ENCODE data around the gene CAMK2G. TPM values are rescaled to one million over a fixed set of nuclear protein-coding genes. Genes with fewer than 3 reads are reported as not detected.
"Not testable (repeated sequence)": the region's sequence is repeated elsewhere in the genome, so short reads cannot be mapped to it uniquely, and the experiment has no call there.

Gene CAMK2G
- polyA plus RNA-seq, 1 donor = 30.8 TPM

GRCh38 chr10:73812657-73813056, 61.7 kb downstream of the CAMK2G start:
- DNase-seq (ENCODE audit: low read depth) = no peak

GRCh38 chr10:73810735-73811465, 63.5 kb downstream of the CAMK2G start:
- DNase-seq (ENCODE audit: low read depth) = no peak

- DNase-seq (ENCODE audit: low read depth) = no peak
Measured at GRCh38 chr10:73810358-73810734, 64.0 kb downstream of the CAMK2G start.

DNA sequence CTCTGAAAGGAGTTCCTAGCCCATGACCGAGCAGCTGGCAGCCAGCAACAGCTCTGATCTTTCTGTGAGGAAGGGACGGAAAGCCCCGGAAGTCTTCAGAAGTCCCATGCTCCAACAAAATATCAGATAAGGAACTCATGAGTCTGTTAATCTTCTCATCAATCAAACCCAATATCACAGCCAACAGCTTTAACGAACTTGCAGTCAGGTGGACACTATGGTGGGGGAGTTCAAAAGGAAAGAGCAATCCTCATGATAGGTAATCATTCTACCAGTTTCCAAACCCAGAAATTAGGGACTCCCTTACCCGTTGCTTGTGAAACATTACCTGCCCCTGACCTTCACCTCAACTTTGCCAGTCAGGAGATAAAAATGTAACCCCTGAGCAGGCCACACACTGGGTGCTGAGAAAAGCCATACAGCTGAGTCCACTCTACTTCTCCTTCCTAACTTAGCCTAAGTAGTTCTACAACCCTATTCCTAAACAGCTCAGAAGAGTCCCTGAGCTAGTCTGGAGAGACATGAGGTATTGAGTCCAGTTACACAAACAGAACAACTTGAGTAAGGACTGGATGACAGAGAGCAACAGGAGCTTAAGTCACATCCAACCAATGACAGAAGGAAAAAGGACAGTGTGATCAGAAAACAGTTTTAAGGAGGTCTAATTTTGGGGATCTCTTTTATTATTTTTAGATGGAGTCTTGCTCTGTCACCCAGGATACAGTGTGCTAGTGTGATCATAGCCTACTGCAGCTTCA, 65.1 kb downstream of the CAMK2G start:
- no peak for DNase-seq (ENCODE audit: low read depth)

DNA sequence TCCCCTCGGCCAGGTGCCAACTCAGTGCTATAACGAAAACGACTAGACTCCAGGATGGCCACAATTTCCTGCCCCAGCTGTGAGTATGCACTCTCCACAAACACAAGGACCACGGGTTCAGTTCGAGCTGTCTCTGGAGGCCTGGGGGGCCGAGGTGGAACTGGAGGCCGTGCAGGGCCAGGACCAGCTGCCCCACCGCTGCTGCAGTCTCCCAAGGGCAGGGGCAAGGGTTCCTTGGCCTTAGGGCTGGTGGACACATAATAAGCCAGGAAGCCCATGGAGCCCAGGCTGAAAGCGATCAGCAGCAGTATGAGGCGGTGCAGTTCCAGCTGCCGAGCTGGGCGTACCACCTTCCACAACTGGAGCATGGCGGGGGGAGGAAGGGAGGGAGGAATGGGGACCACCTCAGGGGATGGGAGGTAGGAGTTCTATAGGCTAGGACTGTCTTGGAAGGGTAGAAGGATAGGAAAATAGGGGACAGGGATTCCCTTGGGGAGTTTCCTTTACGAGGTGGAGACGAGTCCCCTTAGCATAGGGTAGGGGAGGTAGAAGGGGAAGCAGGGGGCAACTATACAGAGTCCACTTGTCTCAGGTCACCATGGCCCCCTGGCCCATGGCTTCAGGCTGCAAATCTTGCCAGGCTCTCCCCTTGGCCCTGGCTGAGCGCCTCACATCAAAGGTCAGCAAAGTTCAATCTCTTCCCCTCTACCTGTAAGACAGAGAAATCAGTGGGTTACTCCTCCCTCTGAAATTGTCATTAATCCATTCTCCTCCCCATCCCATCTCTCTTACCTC, 66.1 kb downstream of the CAMK2G start:
- DNase-seq (ENCODE audit: low read depth) = no peak

GRCh38 chr10:73807471-73807870, 66.9 kb downstream of the CAMK2G start:
- DNase-seq (ENCODE audit: low read depth) = no peak

DNA sequence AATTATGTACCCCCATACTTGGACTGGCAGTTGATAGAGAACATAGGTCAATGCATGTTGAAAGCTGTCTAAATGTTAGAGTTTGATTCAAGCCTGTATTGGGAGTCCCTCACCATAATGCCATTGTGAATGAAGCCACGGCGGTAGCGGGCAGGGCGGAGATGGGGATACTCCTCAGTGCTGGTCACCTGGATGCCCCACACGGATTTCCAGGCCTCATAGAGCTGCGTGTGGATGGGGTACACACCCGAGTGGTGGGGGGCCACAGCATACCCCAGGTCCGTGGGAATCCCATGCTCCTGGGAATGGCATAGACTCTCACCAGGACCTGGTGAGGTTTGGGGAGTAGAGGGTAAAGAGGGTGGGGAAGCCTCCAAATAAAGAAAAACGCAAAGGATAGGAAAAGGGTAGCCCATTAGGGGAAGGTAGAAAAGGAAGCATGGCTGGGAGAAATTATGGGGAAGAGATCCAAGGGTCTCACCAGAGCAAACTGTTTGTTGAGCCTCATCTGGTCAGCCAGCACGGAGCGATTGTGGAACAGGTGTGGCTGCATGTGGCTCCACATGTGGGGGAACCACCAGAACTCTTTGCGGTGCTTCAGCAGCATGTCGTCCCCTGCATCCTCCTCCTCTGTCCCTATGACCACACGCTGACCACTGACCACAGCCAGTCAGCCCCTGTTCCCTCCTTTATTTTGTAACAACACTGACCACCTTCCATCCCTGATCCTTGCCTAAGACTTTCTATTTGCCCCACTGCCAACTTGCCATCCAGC, 68.0 kb downstream of the CAMK2G start:
- no peak for DNase-seq (ENCODE audit: low read depth)

GRCh38 chr10:73803680-73804286, 70.6 kb downstream of the CAMK2G start:
- DNase-seq (ENCODE audit: low read depth) = no peak

DNA sequence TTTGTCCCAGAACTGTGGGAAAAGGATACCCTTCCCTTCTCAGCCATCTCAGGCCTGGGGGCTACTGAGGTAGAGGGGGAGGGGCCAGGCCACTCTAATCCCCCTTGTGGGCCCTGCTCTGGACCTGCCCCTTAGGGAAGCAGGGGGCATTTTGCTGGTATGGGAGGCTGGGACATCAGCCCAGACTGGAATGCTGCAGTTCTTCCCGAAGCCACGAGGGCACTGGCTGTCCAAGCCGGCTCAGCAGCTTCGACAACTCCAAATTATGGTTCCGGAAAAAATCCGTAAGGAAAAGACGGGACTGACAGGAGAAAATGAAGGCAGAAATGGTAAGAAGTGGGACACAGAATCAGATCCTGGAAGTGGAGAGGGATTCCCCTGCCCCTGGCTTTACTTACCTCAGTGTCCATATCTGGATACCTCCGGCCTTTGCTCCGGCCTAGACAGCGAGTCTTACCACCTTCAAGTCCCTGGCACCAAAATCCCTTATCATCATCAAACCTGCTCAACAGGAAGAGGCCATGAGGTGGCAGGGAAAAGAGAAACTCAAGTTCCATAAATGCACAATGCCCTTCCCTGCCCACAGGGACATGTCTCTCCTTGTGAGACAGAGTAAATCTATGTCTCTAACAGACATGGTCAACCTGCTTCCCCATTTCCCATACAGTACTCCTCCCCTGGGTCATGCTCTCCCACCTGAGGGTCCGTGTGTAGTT, 71.9 kb downstream of the CAMK2G start:
- no peak for DNase-seq (ENCODE audit: low read depth)

- DNase-seq (ENCODE audit: low read depth) = no peak
Measured at GRCh38 chr10:73801253-73801590, 73.1 kb downstream of the CAMK2G start.

DNA sequence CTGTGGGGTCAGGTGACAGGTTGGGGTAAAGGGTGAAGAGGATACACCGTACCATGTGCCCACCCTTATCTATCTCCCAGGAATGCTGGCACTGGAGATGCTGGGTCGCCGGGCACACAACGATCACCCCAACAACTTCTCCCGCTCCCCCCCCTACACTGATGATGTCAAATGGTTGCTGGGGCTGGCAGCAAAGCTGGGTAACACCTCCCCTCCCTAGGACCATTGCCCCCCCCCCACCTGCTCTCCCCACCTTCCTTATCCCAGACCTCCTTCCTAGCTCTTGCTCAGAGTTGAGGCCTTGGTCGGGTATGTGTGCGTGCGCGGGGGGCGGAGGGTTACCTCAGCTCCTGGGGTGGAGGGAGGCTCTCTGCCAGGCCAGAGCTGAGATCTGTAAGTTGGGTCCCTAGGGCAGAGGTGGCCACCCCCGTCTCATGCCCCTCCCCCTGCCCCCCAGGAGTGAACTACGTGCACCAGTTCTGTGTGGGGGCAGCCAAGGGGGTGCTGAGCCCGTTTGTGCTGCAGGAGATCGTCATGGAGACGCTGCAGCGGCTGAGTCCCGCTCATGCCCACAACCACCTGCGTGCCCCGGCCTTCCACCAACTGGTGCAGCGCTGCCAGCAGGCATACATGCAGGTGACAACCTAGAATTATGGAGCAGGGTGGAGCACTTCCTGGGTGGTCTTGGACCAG, 73.6 kb downstream of the CAMK2G start:
- DNase-seq (ENCODE audit: low read depth) = no peak

- no peak for DNase-seq (ENCODE audit: low read depth)
Measured at GRCh38 chr10:73799899-73800559, 74.3 kb downstream of the CAMK2G start.

DNA sequence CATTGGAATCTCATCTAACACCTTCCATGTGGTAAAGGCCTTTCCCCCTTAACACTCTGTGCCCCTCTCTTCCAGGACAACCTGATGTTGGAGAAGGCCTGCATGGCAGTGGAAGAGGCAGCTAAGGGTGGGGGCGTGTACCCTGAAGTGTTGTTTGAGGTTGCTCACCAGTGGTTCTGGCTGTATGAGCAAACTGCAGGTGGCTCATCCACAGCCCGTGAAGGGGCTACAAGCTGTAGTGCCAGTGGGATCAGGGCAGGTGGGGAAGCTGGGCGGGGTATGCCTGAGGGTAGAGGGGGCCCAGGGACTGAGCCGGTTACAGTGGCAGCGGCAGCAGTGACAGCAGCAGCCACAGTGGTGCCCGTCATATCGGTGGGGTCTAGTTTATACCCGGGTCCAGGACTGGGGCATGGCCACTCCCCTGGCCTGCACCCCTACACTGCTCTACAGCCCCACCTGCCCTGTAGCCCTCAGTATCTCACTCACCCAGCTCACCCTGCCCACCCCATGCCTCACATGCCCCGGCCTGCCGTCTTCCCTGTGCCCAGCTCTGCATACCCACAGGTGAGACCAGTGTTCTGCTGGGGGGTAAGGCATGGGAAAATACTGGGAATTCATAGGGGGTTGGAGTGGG, 75.3 kb downstream of the CAMK2G start:
- DNase-seq (ENCODE audit: low read depth) = no peak

DNA sequence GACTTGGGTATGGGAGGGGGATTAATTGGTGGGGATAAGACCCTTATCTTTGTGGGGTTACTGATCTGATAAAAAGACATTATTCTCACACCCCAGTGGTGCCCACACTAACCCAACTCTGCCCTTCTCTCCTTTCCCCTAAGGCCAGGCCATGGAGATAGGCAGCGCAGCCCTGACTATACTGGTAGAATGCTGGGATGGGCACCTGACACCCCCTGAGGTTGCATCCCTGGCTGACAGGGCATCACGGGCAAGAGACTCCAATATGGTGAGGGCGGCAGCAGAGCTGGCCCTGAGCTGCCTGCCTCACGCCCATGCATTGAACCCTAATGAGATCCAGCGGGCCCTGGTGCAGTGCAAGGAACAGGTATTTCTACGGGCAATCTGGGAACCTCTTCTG, 76.3 kb downstream of the CAMK2G start:
- no peak for DNase-seq (ENCODE audit: low read depth)

- DNase-seq (ENCODE audit: low read depth) = no peak
Measured at GRCh38 chr10:73797324-73798025, 76.9 kb downstream of the CAMK2G start.

GRCh38 chr10:73796766-73797165, 77.6 kb downstream of the CAMK2G start:
- DNase-seq (ENCODE audit: low read depth) = no peak

GRCh38 chr10:73796035-73796434, 78.3 kb downstream of the CAMK2G start:
- DNase-seq (ENCODE audit: low read depth) = not testable (repeated sequence)

DNA sequence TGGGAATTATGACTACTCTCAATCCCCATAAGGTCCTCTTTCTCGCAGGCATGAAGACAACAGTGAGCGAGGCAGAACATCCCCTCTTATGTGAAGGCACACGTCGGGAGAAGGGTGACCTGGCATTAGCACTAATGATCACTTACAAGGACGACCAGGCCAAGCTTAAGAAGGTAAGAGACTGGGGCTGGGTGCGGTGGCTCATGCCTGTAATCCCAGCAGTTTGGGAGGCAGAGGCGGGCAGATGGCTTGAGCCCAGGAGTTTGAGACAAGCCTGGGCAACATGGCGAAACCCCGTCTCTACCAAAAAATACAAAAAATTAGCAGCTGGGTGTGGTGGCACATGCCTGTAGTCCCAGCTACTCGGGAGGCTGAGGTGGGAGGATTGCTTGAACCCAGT, 78.9 kb downstream of the CAMK2G start:
- DNase-seq (ENCODE audit: low read depth) = not testable (repeated sequence)
